PC-3 (cell line): ENCODE data around the gene MRPL43. TPM values are rescaled to one million over a fixed set of nuclear protein-coding genes. Genes with fewer than 3 reads are reported as not detected.

Experiments
- ATAC-seq: fragments of 200-7000 bp; cut with Tn5 transposase; 2 replicates; pipeline ENCODE4 v1.9.1; 2020; ENCODE audit warnings: mild to moderate bottlenecking, moderate library complexity
- BruUV-seq: library from RNA; stranded (reverse); fragments of 400-500 nt; replicated peaks from 2 replicates; lab custom pipeline; 2021; lab: Mats Ljungman, UMichigan
- CTCF ChIA-PET: fragments of 300-600 bp; sonication (Branson Sonifier 250); formaldehyde crosslinking; loops from one replicate; lab custom pipeline; 2022; ENCODE audit warnings: antibody characterized with exemption; lab: Charles Lee
- POLR2A ChIA-PET: fragments of 300-600 bp; sonication (Branson Sonifier 250); formaldehyde crosslinking; loops from one replicate; lab custom pipeline; 2022; ENCODE audit warnings: antibody characterized with exemption; ENCODE audit not compliant: unreplicated experiment; lab: Charles Lee
- DNase-seq: peaks from one replicate; pipeline ENCODE4 v3.0.0-alpha.2; 2015
- H2AFZ ChIP-seq: fragments of 300-600 bp; sonication (generic); 2 replicates; pipeline ENCODE4 v1.6.0; 2016; ENCODE audit warnings: antibody characterized with exemption, low read length
- H3F3A ChIP-seq: fragments of 300-600 bp; sonication (generic); one replicate; pipeline ENCODE4 v1.6.0; 2017; ENCODE audit warnings: antibody characterized with exemption, low read length, control low read depth, mild to moderate bottlenecking; ENCODE audit not compliant: unreplicated experiment
- H3K27ac ChIP-seq: fragments of 300-600 bp; sonication (generic); 2 replicates; pipeline ENCODE4 v1.5.1; 2016; ENCODE audit warnings: mild to moderate bottlenecking, low read length
- H3K27me3 ChIP-seq: fragments of 300-600 bp; sonication (generic); 2 replicates; pipeline ENCODE4 v1.6.1; 2016; ENCODE audit warnings: low read length, mixed read lengths
- H3K36me3 ChIP-seq: fragments of 300-600 bp; sonication (generic); 2 replicates; pipeline ENCODE4 v1.6.1; 2016; ENCODE audit warnings: low read depth, mixed run types, low read length, mixed read lengths
- H3K4me1 ChIP-seq: fragments of 300-600 bp; sonication (generic); 2 replicates; pipeline ENCODE4 v1.5.1; 2016; ENCODE audit warnings: low read length; ENCODE audit not compliant: insufficient read depth
- H3K4me2 ChIP-seq: fragments of 300-600 bp; sonication (generic); 2 replicates; pipeline ENCODE4 v1.6.0; 2016; ENCODE audit warnings: low read length
- H3K4me3 ChIP-seq: fragments of 300-600 bp; sonication (generic); 2 replicates; pipeline ENCODE4 v1.5.1; 2016; ENCODE audit warnings: mild to moderate bottlenecking, low read length, mixed read lengths
- H3K79me2 ChIP-seq: fragments of 300-600 bp; sonication (generic); 2 replicates; pipeline ENCODE4 v1.6.1; 2017; ENCODE audit warnings: low read length, mixed read lengths
- H3K9ac ChIP-seq: fragments of 300-600 bp; sonication (generic); 2 replicates; pipeline ENCODE4 v1.6.0; 2016; ENCODE audit warnings: mild to moderate bottlenecking, low read length
- H3K9me2 ChIP-seq: fragments of 300-600 bp; sonication (generic); replicated peaks from 2 replicates; pipeline ENCODE4 v1.6.1; 2016; ENCODE audit warnings: mixed run types, low read length, mixed read lengths
- H3K9me3 ChIP-seq: fragments of 300-600 bp; sonication (generic); 2 replicates; pipeline ENCODE4 v1.6.1; 2016; ENCODE audit warnings: low read length, mixed read lengths
- H4K20me1 ChIP-seq: fragments of 300-600 bp; sonication (generic); 2 replicates; pipeline ENCODE4 v1.6.1; 2016; ENCODE audit warnings: low read length, mixed read lengths
- EZH2 ChIP-seq: fragments of 300-600 bp; sonication (generic); IDR thresholded peaks from one replicate; pipeline ENCODE4 v1.6.1; 2017; ENCODE audit warnings: antibody characterized with exemption, mild to moderate bottlenecking, low read length; ENCODE audit not compliant: unreplicated experiment
- EZH2phosphoT487 ChIP-seq: fragments of 300-600 bp; sonication (generic); IDR thresholded peaks from 2 replicates; pipeline ENCODE4 v1.6.1; 2018; ENCODE audit warnings: mild to moderate bottlenecking, antibody characterized with exemption, low read length, borderline replicate concordance
- intact Hi-C: fragments of 100-400 bp; cut with micrococcal nuclease; formaldehyde crosslinking; loops from 2 replicates; pipeline ENCODE4 v1.9.0; 2023
- total RNA-seq: library from RNA; depleted of rRNA; stranded (reverse); fragments of >200 nt; gene quantifications from 2 replicates; pipeline ENCODE4 v1.2.3, GENCODE V29; 2014
- TF ChIP-seq, protein P1 (sequence below): fragments of 300-600 bp; sonication (generic); conservative IDR thresholded peaks from 2 replicates; pipeline ENCODE4 v1.5.1; 2017; ENCODE audit warnings: antibody characterized with exemption, low read depth, mild to moderate bottlenecking, low read length

MRPL43 gene
- total RNA-seq, 1 experiment from 2014 or later: 81.0 TPM

DNA sequence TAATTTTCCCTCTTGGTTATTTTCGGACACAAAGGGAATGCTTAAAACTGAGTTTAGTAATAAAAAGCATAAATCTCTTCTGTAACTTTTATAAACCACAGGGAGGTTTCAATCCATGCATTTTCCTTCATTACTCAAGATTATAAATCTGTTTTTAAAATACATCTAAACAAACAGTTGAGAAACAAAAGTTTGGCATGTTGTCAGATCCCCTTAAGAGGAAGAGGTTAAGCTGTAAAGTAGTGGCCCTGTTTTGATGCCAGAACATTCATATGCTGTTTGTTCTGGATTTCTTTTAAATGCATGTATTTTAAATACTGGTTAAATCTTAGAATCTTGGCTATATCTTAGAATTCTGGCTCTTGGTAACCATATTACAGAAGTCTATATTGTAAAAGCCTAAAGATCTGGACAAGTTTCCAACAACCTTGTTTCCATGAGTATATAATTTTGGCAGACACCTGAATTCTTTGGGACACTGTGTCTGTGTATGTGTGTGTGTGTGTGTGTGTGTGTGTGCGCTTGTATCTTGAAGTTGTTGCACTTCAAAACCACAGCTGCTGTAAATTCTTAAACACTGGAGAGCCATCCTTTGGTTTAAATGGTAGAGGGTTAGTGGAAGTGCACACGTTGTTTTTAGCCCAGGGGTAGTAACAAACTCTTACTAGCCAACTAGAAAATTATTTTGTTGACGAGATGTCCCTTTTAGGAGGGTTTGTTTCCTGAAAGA is 24.8 kb downstream of the MRPL43 start:
- H3K9ac ChIP-seq: no peak overlapping the region
- no peaks in the 10 kb centered on the region for H4K20me1 ChIP-seq
- no peaks in the 10 kb centered on the region for H3K9me3 ChIP-seq
- no peaks in the 10 kb centered on the region for H3F3A ChIP-seq
- intact Hi-C loops: no loop called here
- BruUV-seq: no TSS peak
- no peaks in the 10 kb centered on the region for H3K9me2 ChIP-seq
- no peak for ATAC-seq
- DNase-seq: no peak
- H3K27ac ChIP-seq: no peak overlapping the region
- no peak overlapping the region for H3K4me3 ChIP-seq
- no peaks in the 10 kb centered on the region for H3K4me1 ChIP-seq
- H3K79me2 ChIP-seq: no peaks in the 10 kb centered on the region
- H3K4me2 ChIP-seq: no peak overlapping the region
- CTCF ChIA-PET: no interaction called here
- no peak for TF ChIP-seq EZH2
- no peak for TF ChIP-seq EZH2phosphoT487
- POLR2A ChIA-PET: no interaction called here
- no peaks in the 10 kb centered on the region for H3K27me3 ChIP-seq
- peaks cover 24% of the 10 kb centered on the region for H3K36me3 ChIP-seq
- H2AFZ ChIP-seq: no peak overlapping the region

DNA sequence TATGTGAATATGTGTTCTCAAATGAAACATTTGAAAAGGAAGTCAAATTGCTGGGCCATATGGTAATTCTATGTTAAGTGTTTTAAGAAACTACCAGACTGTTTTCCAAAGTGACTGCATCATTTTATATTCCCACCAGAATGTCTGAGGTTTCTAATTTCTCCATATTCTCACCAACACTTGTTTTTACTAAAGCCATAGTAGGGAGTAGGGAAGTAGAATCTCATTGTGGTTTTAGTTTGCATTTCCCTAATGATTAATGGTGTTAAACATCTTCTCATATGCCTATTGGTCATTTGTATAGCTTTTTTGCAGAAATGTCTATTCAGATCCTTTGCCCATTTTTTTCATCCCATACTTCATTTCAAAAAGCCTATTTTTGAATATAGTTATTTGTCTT is 27.0 kb downstream of the MRPL43 start:
- no peak for TF ChIP-seq EZH2phosphoT487
- TF ChIP-seq, protein P1, sequence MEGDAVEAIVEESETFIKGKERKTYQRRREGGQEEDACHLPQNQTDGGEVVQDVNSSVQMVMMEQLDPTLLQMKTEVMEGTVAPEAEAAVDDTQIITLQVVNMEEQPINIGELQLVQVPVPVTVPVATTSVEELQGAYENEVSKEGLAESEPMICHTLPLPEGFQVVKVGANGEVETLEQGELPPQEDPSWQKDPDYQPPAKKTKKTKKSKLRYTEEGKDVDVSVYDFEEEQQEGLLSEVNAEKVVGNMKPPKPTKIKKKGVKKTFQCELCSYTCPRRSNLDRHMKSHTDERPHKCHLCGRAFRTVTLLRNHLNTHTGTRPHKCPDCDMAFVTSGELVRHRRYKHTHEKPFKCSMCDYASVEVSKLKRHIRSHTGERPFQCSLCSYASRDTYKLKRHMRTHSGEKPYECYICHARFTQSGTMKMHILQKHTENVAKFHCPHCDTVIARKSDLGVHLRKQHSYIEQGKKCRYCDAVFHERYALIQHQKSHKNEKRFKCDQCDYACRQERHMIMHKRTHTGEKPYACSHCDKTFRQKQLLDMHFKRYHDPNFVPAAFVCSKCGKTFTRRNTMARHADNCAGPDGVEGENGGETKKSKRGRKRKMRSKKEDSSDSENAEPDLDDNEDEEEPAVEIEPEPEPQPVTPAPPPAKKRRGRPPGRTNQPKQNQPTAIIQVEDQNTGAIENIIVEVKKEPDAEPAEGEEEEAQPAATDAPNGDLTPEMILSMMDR: no peak
- TF ChIP-seq EZH2: no peak
- ChIA-PET POLR2A (no interaction called here), CTCF (no interaction called here)
- H3K79me2 ChIP-seq: no peaks in the 10 kb centered on the region
- no peak overlapping the region for H2AFZ ChIP-seq
- H3K4me2 ChIP-seq: no peak overlapping the region
- H3K9me3 ChIP-seq: no peaks in the 10 kb centered on the region
- no peak overlapping the region for H3K27ac ChIP-seq
- H3K36me3 ChIP-seq: peaks cover 30% of the 10 kb centered on the region
- no peaks in the 10 kb centered on the region for H3K4me1 ChIP-seq
- intact Hi-C loops: no loop called here
- no peak for ATAC-seq
- H4K20me1 ChIP-seq: no peaks in the 10 kb centered on the region
- DNase-seq: no peak
- H3K27me3 ChIP-seq: no peaks in the 10 kb centered on the region
- no peak overlapping the region for H3K4me3 ChIP-seq
- no peaks in the 10 kb centered on the region for H3K9me2 ChIP-seq
- H3K9ac ChIP-seq: no peak overlapping the region
- H3F3A ChIP-seq: no peaks in the 10 kb centered on the region
- BruUV-seq: no TSS peak

DNA sequence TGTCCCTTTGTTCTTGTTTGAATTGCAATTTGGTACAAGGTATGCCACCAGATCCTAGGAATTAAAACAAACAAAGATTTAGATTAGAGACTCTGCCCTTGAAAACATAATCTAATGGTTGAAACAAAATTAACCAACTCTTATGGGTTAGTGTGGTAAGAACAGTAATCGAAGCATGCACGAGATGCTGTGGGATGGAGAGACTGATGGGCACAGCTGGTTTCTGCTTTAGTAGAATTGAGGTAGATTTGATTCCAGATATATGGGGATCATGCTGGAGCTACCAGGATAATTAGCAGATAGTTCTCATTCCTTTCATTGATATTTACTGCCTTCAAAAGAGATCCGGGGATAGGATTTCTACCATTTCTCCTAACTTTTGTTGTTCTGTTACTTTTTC is 38.4 kb downstream of the MRPL43 start:
- TF ChIP-seq EZH2phosphoT487: no peak
- TF ChIP-seq, protein P1: no peak
- intact Hi-C loops: no loop called here
- DNase-seq (no peak), ATAC-seq (no peak)
- Histone ChIP-seq H3K27ac (no peak overlapping the region), H3F3A (no peaks in the 10 kb centered on the region), H3K79me2 (no peaks in the 10 kb centered on the region), H2AFZ (no peak overlapping the region), H3K9me2 (no peaks in the 10 kb centered on the region), H3K9me3 (no peaks in the 10 kb centered on the region), H3K36me3 (peaks cover 43% of the 10 kb centered on the region), H3K9ac (no peak overlapping the region), H4K20me1 (no peaks in the 10 kb centered on the region), H3K4me1 (no peaks in the 10 kb centered on the region), H3K27me3 (no peaks in the 10 kb centered on the region), H3K4me3 (no peak overlapping the region), H3K4me2 (no peak overlapping the region)
- ChIA-PET CTCF (no interaction called here), POLR2A (no interaction called here)
- BruUV-seq: no TSS peak
